Stimulated activated CD4-positive, alpha-beta T cell treated with anti-CD3 and anti-CD28 coated beads, TNF-alpha, amount 100 ng/mL, for 4 hours (primary cell): Measurements from ENCODE around the gene PHOX2B.
"Not testable (repeated sequence)": the region's sequence is repeated elsewhere in the genome, so short reads cannot be mapped to it uniquely, and the experiment has no call there.

Experiments used
- DNase-seq, 3 experiments: peaks; one replicate each; pipeline ENCODE4 v3.0.0-alpha.2; 2020; ENCODE audit warnings: low read depth in 3 of 3

Gene PHOX2B

DNA sequence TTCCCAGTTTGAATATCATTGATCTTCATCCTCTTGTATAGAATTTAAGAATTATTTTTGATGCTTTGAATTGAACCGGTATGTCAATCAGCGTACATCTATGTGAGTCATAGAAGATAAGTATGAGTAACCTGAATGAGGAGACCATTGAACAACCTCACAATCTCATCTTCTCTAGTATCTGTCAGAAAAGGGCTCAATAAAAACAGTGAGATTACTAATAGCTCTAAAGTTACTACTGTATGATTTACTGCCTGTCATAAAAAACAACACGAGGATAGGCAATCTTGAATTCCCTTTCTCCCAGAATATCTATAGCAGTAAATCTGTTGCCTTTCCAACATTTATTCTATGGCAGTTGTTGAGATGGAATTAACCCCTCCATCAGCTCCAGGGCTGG lies 36.1 kb downstream of the PHOX2B start:
- no peak for DNase-seq

DNA sequence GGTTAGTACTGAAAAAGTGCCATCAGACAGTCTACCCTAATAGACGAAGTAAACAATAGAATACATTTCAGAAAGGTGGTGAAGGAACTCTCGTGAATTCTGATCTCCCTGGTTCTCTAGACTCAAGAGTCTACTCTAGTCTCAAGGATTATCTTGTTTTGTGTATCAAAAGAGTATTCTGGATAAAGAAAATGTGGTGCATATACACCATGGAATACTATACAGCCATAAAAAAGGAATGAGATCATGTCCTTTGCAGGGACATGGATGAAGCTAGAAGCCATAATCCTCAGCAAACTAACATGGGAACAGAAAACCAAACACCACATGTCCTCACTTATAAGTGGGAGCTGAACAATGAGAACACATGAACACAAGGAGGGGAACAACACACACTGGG lies 36.9 kb downstream of the PHOX2B start:
- DNase-seq, result not testable (repeated sequence)

DNA sequence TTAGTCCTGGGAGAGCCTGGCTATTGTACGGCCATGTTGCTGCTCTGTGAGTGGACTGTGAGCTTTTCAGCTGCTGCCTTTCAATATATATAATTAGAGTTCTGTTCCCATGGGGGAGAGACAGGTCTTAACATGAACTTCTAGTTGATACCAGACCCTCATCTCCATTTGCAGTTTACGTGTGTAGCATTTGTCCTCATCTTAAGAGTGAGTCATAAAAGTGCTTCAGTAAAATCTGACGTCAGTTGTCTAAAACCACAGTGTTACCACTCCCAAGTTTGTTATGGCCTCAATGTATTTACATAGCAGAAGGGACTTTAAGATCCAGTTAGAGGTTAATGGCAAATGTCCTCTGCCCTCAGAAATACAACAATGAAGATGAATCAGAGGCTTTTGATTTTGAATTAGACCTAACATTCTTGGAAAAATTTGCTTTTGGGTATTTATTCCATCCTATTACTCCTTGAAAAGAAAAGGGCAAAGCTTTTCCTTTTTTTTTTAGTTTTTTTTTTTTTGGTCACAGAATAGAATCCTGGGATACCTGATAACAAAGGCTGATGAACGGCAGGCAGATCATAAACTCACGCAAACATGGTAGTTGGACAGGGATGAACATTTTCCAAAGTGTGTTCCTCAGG lies 38.6 kb downstream of the PHOX2B start:
- DNase-seq, result no peak

DNA sequence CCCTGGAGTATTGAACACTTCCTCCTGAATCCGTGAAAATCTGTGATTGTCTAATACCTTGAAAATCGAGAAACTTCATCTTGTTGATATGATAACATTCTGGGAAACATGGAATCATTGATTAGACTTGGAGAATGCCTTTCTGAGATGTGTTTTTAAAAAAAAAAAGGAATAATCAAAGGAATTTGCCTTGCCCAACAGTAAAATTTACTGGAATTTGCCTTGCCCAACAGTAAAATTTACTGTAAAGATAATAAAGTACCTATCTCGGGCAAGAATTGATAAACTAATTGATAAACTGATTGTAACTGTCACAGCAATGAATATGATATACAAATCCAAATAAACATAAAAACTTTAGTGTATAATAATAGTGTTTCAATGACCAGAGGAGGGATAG lies 44.7 kb downstream of the PHOX2B start:
- DNase-seq, result no peak

DNA sequence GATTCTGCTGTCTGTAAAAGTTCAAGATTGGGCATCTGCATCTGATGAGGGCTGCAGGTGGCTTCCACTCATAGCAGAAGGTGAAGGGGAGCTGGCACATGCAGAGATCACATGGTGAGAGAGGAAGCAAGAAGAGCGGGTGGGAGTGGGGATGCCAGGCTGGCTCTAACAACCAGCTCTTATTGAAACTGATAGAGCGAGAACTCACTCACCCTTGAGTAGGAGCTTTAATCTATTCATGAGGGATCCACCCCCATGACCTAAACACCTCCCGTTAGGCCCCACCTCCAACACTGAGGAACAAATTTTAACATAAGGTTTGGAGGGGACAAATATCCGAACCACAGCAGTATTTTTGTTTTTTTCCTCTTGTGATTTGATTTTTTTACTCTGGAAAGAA lies 45.8 kb downstream of the PHOX2B start:
- no peak for DNase-seq

DNA sequence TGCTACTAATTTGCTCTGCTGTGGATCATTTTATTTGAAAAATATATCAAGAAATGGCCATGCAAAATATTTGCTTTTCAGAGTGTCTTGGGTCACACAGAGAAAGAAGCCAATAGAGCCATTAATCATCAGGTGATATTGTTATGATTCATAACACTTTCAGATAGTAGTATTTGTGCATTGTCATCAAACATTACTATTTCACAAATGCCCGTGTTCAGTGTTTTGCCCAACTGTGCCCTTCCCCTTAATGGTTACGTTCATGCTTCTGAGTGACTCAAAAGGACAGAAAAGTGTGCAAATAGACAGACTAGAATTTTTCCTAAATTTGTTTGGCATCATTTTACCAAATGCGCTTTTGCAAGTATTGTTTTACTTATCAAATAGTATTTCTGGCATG lies 46.5 kb downstream of the PHOX2B start:
- no peak for DNase-seq

DNA sequence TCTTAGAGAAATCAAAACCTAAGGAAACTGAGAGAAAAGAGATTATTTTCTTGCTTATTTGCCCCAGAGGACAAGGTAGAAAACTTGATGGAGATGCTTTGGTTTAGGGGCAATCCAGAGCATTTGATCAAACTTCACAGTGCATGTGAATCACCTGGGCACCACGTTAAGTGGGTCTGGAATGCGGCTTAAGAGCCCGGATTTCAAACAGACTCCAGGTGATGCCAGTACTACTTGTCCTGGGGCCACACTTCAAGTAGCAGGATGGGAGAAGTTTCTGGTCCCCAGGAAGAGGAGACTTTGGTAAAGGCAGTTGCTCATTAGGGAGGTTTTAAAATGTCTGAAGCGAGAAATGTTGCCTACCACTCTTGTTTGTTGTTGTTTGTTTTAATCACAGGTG lies 51.8 kb downstream of the PHOX2B start:
- no peak for DNase-seq

DNA sequence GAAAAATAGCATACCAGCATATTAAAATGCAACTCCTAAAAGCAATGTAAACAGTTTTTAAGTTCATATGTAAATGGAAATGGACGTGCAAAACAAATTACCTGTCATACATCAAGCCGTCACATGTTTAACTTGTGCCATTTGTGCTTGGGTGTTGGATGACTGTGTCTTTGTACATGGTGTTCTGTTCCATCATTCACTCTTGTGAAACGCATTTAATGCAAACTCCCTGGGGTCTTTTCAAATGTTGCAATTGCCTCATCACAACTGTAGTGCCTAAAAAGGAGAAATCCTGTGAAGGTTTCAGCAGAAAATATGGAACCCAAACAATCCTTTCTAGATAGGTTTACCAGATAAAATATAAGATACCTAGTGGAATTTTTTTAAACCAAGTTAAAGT lies 52.4 kb downstream of the PHOX2B start:
- DNase-seq, result no peak
